ENCODE measurements around the gene CLN5.

CLN5 gene

GRCh38 chr13:77029436-77029835, 37.6 kb downstream of the CLN5 start:
- Histone ChIP-seq H3K4me1 (ENCODE audit: insufficient read depth, poor library complexity, severe bottlenecking) (peaks cover 19% of the 10 kb centered on the region), H3K27me3 (ENCODE audit: insufficient read depth, poor library complexity, severe bottlenecking) (no peaks in the 10 kb centered on the region), H3K27ac (ENCODE audit: poor library complexity, severe bottlenecking) (no peak overlapping the region), H3K4me3 (ENCODE audit: severe bottlenecking) (no peak overlapping the region), H3K9me3 (ENCODE audit: severe bottlenecking) (no peaks in the 10 kb centered on the region), H3K36me3 (ENCODE audit: low read depth) (peaks cover 2% of the 10 kb centered on the region; the same call in 1 of the 2 replicates)
- ATAC-seq (ENCODE audit: low read depth) = no peak
- DNase-seq (ENCODE audit: low spot score) = no peak
- no peak for TF ChIP-seq CTCF (IDR thresholded peaks at IDR 0.05; ENCODE audit: poor library complexity, severe bottlenecking)

DNA sequence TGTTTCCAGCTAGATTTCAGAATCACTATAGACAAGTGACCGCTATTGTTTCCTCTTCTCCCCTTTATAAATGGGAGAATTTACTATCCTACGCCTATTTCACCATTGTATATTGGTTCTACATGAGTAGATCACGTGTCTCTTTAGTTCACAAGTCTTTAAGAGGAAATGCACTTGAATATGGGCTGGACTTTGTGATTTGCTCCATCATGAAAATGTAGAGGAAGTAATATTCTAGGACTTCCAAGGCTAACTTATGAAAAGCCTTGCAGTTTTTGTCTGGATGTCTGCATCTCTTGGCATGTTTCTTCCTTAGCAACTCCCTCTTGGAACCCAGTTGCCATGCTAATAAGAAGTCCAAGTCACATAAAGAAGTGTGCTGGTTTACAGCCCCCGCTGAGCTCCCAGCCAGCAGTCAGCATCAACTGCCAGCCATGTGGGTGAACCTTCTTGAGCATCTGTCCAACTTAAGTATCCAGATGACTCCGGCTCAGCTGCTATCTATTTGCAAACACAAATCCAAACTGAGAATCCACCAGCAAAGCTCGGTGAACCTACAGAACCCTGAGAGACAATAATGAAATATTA, 39.9 kb downstream of the CLN5 start:
- Histone ChIP-seq H3K27me3 (ENCODE audit: insufficient read depth, poor library complexity, severe bottlenecking) (no peaks in the 10 kb centered on the region), H3K4me1 (ENCODE audit: insufficient read depth, poor library complexity, severe bottlenecking) (peaks cover 10% of the 10 kb centered on the region), H3K36me3 (ENCODE audit: low read depth) (no peaks in the 10 kb centered on the region), H3K9me3 (ENCODE audit: severe bottlenecking) (no peaks in the 10 kb centered on the region), H3K27ac (ENCODE audit: poor library complexity, severe bottlenecking) (no peak overlapping the region), H3K4me3 (ENCODE audit: severe bottlenecking) (no peak overlapping the region)
- TF ChIP-seq CTCF (IDR thresholded peaks at IDR 0.05; ENCODE audit: poor library complexity, severe bottlenecking) = no peak
- no peak for ATAC-seq (ENCODE audit: low read depth)
- no peak for DNase-seq (ENCODE audit: low spot score)

GRCh38 chr13:77033717-77034302, 41.9 kb downstream of the CLN5 start:
- no peak overlapping the region for H3K27ac ChIP-seq (ENCODE audit: poor library complexity, severe bottlenecking)

GRCh38 chr13:77034881-77035280, 43.0 kb downstream of the CLN5 start:
- Histone ChIP-seq H3K27me3 (ENCODE audit: insufficient read depth, poor library complexity, severe bottlenecking) (no peaks in the 10 kb centered on the region), H3K36me3 (ENCODE audit: low read depth) (no peaks in the 10 kb centered on the region), H3K4me3 (ENCODE audit: severe bottlenecking) (no peak overlapping the region), H3K27ac (ENCODE audit: poor library complexity, severe bottlenecking) (no peak overlapping the region), H3K4me1 (ENCODE audit: insufficient read depth, poor library complexity, severe bottlenecking) (no peaks in the 10 kb centered on the region), H3K9me3 (ENCODE audit: severe bottlenecking) (no peaks in the 10 kb centered on the region)
- no peak for DNase-seq (ENCODE audit: low spot score)
- no peak for TF ChIP-seq CTCF (IDR thresholded peaks at IDR 0.05; ENCODE audit: poor library complexity, severe bottlenecking)
- peak; percentile 50; the same call in 1 of the 3 replicates for ATAC-seq (ENCODE audit: low read depth)

More at GRCh38 chr13:77033717-77034302, 41.9 kb downstream of the CLN5 start:
- H3K36me3 ChIP-seq (ENCODE audit: low read depth) = no peaks in the 10 kb centered on the region
- no peaks in the 10 kb centered on the region for H3K27me3 ChIP-seq (ENCODE audit: insufficient read depth, poor library complexity, severe bottlenecking)
- no peak overlapping the region for H3K4me3 ChIP-seq (ENCODE audit: severe bottlenecking)
- no peaks in the 10 kb centered on the region for H3K9me3 ChIP-seq (ENCODE audit: severe bottlenecking)
- DNase-seq (ENCODE audit: low spot score) = no peak
- no peak for TF ChIP-seq CTCF (IDR thresholded peaks at IDR 0.05; ENCODE audit: poor library complexity, severe bottlenecking)
- ATAC-seq (ENCODE audit: low read depth) = no peak
- H3K4me1 ChIP-seq (ENCODE audit: insufficient read depth, poor library complexity, severe bottlenecking) = no peaks in the 10 kb centered on the region

DNA sequence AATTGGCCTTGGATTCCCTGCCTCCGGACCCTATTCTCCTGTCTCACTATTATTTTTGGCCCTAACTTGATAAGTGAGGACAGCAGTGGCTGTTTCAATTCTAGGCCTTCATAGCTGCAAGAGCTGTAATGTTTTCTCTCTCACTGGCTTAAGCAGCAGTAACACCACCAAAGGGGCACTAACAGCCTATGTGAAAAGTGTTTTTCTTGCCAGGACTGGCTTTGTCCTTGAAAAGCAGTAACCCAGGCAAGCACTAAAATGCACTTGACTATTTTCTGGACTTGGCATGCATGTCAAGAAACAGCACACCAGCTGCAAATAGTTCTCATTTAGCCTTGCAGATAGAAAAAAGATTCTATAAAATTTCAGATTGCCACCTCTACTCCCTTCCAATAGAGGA, 44.4 kb downstream of the CLN5 start:
- H3K4me1 ChIP-seq (ENCODE audit: insufficient read depth, poor library complexity, severe bottlenecking) = no peaks in the 10 kb centered on the region
- no peak for TF ChIP-seq CTCF (IDR thresholded peaks at IDR 0.05; ENCODE audit: poor library complexity, severe bottlenecking)

More for the DNA sequence above, 44.4 kb downstream of the CLN5 start:
- Histone ChIP-seq H3K4me3 (ENCODE audit: severe bottlenecking) (no peak overlapping the region), H3K36me3 (ENCODE audit: low read depth) (no peaks in the 10 kb centered on the region), H3K9me3 (ENCODE audit: severe bottlenecking) (no peaks in the 10 kb centered on the region), H3K27me3 (ENCODE audit: insufficient read depth, poor library complexity, severe bottlenecking) (no peaks in the 10 kb centered on the region), H3K27ac (ENCODE audit: poor library complexity, severe bottlenecking) (no peak overlapping the region)
- ATAC-seq (ENCODE audit: low read depth) (no peak), DNase-seq (ENCODE audit: low spot score) (no peak)

Measured in RWPE2 (cell line).